ENCODE results near the gene DEK.

DNA sequence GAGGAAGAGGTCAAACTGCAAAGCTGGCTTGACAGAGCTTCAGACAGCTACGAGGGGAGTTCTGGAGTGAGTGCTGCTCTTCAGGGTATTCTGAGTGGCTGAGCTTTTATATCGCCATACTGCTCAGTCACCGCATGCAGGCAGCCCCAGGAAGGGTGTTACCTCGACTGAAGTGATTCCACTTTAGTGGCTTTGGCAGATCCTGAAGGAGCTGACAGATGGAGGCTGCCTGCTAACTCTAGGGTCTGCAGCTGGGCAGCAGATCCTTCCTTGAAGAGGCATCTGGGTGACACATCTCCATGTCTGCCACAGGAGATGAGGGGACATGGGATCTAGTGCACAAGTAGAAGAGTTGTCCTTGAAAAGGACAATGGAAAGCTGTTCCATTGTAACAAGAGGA is 3.7 kb upstream of the DEK start:
- TF ChIP-seq, protein P1, sequence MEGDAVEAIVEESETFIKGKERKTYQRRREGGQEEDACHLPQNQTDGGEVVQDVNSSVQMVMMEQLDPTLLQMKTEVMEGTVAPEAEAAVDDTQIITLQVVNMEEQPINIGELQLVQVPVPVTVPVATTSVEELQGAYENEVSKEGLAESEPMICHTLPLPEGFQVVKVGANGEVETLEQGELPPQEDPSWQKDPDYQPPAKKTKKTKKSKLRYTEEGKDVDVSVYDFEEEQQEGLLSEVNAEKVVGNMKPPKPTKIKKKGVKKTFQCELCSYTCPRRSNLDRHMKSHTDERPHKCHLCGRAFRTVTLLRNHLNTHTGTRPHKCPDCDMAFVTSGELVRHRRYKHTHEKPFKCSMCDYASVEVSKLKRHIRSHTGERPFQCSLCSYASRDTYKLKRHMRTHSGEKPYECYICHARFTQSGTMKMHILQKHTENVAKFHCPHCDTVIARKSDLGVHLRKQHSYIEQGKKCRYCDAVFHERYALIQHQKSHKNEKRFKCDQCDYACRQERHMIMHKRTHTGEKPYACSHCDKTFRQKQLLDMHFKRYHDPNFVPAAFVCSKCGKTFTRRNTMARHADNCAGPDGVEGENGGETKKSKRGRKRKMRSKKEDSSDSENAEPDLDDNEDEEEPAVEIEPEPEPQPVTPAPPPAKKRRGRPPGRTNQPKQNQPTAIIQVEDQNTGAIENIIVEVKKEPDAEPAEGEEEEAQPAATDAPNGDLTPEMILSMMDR (conservative IDR thresholded peaks at IDR 0.05 in 1 of 2, IDR thresholded peaks at IDR 0.05 in 1 of 2; ENCODE audit: extremely low read depth in 1 of 2, insufficient read depth in 1 of 2, low read depth in 1 of 2, low read length in 2 of 2), result no peak
- no peak for TF ChIP-seq EZH2 (IDR thresholded peaks at IDR 0.05; ENCODE audit: borderline replicate concordance, low read length)
